Superior temporal gyrus (tissue), 1 donor: ENCODE measurements around the gene KCTD15.
"Not testable (repeated sequence)": the region's sequence is repeated elsewhere in the genome, so short reads cannot be mapped to it uniquely, and the experiment has no call there.

Source experiments
- DNase-seq: peaks from one replicate; pipeline ENCODE4 v3.0.0-alpha.2; 2016; ENCODE audit errors: extremely low spot score

KCTD15 gene

DNA sequence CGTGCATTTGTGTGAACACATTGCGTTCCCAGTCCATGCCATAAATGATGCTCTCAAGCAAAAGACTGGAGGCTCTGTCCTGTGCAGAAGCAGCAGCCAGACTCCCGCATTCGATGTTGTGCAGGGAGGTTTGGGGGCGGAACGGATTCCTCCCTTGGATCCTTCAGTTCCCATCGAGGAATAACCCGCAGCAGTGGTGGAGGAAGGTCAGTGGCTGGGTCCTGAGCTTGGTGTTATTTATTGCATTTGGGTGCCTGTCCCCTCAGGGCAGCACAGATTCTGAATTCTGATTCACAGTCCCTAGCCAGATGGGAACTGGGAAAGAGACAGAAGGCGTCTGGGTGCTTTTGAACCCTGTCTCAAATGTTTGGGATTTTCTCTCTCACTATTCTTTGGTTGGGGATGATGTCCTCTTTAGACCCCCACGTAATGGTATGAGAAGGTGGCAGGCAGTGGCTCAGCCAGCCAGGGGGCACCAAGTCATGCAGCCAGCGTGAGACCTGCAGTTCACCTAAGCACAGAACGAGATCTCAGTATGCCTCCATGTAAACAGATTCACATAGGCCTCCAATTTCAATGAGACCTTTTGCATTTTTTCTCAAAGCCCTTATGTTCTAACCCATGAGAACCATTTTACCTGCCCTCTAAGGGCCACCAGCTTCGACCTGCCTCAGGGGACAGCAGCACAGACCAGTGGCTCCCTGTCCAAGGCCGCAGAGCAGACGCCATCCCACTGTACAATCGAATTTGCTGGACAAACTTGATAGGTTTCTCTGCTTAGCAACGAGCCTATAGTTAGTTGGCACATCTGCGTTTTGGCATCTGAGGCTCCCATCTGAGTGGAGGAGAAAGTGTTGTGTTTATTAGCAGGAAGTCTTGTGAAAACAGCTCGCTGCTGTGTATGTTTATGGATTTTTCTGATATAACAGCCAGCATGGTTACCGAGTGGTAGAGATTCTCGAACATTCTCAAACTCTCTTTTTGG lies 17.8 kb downstream of the KCTD15 start:
- DNase-seq: no peak

DNA sequence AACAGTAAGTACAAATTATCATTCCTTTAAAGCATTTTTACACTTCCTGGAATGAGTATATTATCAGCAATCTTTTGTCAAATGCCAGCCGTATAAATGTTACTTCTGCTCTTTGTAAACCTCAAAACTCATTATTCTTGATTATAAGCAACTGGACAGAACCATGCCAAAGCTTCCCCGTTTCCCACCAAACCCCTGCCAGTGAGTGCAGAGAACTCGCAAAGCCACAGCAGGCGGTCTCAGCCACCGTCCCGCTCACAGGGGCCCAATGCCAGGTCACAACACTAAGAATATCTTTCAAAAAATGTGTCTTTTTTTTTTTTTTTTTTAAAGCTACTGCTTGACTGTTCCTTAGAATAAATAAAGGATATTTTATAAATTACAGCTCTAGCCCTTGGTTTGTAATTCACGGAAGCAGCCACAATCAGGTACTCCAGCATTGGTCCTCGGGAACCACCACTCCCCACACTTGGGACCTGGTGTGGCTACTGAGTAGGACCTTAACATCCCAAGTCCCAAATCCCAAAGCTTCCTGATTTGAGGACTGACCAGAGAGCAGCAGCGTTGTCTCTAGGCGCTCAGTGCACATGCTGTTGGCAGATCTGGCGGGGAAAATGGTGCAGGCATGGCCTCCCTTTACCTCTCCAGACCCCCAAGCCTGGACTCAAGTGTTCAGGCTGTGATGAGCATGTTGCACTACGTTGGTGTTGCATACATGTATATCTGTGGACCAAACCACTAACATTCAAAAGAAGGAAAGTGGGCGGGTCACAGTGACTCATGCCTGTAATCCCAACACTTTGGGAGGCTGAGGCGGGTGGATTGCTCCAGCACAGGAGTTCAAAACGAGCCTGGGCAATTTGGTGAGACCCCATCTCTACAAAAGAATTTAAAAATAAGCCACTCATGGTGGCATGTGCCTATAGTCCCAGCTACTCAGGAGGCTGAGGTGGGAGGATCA lies 19.0 kb downstream of the KCTD15 start:
- no peak for DNase-seq

DNA sequence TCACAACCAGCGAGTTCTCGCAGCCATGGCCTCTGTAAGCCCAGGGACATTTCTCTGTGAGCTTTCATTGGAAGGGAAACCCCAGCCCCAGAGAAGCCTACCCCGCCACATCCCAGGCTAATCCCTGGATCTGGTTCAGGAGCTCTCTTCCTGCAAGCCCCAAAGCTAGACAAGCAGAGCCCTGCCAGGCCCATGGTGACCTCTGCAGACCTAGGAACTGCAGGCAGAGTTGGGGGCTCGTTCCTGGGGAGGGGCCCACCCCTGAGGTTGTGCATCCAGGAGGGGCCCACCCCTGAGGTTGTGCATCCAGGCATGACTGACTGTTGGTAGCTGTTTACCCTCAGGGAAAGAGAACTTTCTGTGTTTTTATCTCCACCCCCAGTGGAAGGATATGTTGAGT lies 21.7 kb downstream of the KCTD15 start:
- DNase-seq: no peak

DNA sequence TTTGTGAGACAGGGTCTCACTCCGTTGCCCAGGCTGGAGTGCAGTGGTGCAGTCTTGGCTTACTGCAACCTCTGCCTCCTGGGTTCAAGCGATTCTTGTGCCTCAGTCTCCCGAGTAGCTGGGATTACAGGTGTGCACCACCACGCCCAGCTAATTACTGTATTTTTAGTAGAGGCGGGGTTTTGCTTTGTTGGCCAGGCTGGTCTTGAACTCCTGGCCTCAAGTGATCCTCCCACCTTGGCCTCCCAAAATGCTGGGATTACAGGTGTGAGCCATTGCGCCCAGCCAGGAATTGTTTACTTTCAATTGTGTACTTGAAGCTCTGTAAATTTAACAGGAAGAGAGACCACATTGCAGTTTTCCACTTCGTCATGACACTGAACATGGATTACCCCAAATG lies 22.4 kb downstream of the KCTD15 start:
- DNase-seq: not testable (repeated sequence)

DNA sequence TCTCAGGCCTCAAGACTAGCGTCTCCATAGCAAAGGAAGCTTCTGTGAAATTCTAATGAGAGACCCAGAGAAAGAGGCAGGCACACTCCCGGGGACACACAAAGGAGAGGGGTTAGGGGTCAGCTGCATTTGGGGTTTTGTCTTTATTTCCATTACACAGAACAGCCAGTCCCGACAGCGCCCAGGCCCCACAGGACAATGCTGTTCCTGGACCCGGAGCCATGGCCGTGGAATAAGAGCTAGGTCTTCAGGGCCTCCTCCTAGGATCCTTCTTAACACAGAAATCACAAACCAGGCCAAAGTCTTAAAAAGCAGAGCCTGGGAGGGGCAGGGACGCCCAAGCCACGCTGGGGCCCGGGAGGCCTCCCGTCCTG lies 22.8 kb downstream of the KCTD15 start:
- DNase-seq: no peak

DNA sequence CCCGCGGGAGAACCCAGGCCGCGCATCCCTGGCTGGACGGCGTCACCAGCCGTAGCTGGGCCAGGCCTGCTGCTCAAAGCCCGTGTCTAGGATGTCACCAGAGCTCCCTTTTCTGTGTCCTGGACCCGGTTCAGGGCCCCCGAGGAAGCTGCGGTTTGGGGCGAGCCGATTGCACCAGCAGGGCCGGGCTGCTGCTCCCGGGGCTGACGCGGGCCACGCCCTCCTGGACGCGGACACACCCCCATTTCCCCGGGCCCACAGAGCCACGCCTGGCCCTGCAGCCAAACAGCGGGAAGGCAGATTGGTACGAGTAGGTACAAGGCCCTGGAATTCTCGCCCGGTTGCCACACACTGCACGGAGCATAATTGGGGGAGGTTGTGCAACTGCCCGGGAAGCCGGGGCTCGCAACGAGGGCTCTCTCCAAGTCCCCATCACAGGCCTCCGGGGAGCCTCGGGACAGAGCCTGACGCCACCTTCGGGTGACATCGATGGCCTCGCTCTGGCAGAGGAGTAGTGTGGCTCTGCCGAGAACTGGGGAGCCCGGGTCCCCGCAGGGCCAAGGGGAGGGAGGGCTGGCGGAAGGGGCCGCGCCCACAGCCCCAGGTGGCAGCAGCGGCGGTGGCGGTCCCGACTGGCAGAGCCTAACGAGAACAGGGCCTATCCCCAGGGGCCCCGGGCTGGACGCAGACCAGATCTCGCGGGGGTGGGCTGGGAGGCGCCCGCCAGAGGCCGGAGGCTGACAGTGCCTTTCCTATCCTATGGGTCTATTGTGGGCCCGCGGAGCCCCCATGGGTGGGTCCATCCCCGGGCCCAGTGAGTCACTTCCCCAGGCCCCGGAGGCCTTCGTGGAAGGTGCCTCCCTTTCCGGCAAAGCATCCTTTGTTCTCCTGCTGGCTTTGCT lies 23.5 kb downstream of the KCTD15 start:
- no peak for DNase-seq

DNA sequence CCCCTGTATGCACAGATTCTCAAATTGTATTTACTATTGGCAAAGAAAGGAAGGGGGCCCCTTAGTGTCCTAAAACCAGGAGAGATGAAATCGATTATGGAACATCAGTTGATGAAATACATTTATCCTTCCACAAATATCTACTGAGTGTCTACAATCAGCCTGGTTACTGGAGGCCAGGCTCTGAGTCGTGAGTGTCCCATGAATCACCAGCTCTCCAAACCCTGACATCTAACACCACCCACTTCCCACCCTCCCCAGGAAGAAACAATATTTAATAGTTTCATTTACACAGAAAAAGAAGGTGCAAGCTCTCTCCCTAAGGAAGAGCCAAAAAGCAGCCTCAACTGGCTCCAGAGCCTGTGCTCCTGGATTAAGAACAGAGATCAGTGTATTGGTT lies 25.2 kb downstream of the KCTD15 start:
- DNase-seq: no peak

DNA sequence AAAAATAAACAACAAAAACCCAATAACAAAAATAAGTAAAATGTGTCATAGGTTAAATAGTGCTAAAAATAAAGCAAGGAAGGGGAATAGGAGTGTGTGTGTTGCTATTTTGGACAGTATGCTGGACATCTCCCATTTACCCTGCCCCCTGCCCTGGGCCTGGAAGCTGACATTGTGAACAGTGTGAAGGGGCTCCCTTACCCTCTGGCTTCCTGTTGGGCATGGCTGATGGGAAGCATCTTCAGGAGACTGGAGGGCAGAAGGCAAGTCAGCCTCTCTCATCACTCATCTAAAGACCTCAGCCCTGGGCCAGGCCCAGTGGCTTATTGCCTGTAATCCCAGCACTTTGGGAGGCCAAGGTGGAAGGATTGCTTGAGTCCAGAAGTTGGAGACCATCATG lies 26.7 kb downstream of the KCTD15 start:
- no peak for DNase-seq

DNA sequence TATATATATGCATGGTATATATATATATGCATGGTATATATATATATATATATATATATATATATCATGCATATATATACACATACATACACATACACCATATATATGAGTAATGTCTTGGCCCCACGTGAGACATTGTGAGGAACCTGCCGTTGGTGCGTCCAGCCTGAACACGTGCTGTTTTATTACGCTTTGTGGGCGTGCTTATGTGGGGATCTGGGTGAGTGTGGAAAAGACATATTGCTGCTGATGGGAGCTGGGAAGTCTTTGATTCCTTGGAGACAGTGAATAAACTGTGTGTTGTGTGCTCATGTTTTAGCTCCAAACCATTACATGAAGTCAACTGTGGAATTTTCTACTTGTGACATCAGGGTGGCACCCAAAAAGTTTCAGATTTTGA lies 28.9 kb downstream of the KCTD15 start:
- DNase-seq: no peak

DNA sequence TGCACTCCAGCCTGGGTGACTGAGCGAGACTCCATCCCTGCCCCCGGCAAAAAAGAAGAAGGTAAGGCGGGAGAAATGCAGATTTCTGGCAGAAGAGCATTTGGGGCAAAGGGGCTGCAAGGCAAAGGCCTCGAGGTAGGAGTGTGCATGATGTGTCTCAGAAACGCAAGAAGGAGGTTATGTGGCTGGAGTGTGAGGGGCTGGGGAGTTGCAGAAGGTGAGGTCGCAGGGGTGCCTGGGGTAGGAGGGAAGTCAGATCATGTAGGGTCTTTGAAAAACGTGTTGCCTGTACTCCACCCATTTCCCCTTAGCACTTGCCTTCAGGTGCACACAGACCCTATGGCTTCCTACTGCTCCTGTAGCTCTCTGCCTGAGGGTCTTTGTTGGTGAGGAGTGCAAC lies 29.9 kb downstream of the KCTD15 start:
- no peak for DNase-seq

DNA sequence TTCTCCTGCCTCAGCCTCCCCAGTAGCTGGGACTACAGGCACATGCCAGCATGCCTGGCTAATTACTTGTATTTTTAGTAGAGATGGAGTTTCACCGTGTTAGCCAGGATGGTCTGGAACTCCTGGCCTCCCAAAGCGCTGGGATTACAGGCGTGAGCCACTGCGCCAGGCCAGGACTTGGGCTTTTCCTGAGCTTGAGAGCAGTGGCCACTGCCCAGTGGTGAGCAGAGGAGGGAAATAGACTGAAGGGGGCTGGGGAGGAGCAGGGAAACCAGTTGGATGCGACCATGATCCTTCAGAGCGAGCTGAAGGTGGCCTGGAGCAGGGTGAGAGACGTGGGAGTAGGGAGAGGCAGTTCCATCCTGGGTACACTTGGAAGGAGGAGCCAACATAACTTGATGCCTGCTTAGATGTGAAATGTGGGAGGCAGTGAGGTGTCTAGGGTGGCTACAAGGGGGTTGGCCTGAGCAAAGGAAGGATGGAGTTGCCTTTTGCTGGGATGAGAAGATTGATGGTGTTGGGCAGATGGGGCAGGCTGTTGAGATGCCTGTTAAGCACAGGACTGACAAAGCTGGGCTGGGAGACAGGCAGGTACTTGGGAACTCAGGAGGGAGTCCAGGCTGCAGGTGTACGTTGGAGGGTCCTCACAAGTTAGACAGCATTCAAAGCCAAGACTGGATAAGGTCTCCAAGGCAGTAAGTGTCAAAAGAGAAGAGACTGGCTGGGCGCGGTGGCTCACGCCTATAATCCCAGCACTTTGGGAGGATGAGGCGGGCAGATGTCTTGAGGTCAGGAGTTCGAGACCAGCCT lies 31.8 kb downstream of the KCTD15 start:
- no peak for DNase-seq

DNA sequence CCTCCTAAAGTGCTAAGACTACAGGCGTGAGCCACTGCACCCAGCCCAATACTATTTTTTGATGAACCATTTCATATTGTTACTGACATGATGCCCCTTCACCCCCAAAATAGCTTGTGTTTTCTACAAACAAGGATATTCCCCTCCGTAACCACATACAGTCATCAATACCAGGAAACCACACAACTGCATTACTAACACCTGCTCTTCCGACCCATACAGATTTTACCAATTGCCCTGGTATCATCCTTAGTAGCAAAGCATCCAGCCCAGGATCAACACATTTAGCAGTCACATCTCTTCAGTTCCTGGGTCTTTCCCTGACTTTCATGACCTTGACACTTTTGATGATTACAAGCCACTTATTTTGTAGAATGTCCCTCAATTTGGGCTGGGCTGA lies 33.6 kb downstream of the KCTD15 start:
- no peak for DNase-seq

DNA sequence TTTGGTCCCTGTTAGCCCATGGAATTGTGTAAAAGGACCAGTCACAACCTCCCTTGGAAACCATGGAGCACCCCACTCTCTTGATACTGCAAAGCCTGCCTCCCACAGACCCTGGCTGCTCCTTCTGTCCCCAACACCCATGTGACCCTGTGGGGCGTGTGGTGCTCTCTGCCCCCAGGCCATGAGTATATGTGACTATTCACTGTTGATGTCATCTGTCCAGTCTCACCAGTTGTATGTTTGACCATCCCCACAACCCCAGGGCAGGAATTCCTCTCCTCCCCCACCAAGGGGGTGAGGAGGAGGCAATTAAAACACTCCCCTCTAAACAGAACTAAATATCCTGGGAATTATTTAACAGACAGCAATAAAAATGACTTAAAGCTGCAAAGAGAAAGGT lies 35.2 kb downstream of the KCTD15 start:
- DNase-seq: no peak

DNA sequence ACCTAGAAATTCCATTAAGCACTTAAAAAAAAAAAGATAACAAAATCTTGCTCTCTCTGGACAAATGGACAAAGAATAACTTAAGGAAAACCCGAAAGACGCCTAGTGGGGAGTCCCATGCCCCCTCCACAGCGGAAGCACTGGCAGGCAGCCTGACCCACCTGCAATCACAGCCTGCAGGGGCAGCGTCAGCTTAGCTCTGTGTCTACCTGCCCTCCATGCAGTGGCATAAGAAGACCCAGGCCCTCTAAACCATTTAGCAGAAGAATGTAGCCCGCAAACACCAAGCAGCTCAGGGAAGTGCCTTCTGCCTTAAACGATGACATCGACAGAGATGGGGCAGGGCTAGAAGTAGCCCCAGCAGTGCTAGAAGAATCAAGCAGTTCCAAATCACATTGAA lies 36.0 kb downstream of the KCTD15 start:
- DNase-seq: no peak

DNA sequence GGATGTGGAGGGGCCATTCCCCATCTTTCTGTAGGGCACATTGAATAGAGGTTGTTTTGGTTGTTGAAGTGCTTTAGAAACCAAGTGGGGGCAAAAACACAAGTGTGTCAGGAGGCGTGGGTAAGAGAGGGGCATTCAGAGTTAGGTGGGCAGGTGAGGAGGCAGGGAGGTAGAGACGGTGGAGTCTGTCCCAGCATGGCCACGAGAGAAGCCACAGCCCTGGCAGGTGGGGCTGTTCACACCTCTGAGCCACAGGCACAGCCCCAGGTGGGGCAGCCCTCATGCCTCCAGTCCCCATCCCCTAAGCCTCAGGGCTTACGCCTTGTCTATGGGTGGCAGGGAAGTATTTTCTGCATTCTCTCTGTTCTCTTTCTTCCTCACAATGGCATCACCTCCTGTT lies 43.7 kb downstream of the KCTD15 start:
- DNase-seq: no peak

DNA sequence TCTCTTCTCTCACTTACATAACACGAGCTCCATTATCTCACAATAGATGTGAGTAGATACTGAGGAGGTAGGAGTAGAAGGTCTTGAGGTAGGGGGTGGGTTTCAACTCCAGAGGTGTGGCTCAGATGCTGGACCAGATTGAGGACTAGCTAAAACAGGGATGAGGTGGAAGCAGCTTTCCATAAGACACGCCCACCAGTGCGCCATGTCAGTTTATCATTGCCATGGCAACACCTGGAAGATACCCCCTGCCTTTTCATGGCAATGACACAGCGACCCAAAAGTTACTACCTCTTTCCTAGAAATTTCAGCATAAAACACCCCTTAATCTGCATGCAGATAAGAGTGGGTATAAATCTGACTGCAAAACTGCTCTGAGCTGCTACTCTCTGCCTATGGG lies 44.1 kb downstream of the KCTD15 start:
- DNase-seq: no peak

DNA sequence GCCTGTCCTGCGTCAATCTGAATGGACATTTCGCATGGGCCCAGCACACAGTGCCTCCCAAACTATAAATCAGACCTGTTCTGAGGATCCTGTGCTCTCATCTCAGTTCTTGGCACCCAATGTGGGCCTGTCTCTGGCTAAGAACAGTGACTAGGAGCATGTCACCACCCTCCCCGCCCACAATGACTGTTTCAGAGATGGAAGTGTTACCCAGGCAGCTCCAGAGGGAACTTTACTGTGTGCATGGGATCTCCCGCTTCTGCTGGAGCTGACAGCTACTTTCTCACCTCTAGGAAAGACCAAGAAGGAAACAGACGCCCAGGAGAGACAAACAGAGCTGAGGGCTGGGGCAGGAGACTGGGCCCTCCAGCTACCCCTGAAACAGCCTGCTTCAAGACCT lies 45.0 kb downstream of the KCTD15 start:
- no peak for DNase-seq

DNA sequence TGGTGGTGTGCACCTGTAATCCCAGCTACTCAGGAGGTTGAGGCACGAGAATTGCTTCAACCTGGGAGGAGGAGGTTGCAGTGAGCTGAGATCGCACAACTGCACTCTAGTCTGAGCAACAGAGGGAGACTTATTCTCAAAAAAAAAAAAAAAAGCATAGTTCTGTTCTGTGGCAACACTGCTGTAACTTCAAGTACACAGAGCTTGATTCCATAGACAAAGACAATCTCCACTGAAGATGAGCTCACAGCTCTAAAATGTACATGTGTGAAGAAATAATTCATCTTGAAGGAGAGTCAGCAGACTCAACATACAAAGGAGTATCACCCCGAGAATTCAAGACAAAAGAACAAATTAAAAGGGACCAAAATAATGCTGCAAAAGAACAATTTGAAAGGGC lies 47.8 kb downstream of the KCTD15 start:
- DNase-seq: no peak

DNA sequence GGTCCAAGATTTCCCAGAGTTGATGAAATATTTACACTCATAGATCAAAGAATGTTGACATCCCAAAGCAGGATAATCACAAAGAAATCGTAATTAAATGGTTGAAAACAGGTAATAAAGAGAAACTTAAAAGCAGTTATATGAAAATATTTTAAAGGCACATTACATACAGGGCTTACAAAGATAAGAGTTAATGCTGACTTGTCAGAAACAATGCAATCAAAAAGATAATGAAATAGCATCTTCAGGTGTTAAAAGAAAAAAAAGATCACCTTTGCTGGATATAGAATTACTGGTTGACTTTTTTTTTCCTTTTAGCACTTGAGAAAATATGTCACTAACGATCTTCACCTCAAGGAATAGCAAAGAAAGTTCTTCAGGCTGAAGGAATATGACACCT lies 48.8 kb downstream of the KCTD15 start:
- no peak for DNase-seq

DNA sequence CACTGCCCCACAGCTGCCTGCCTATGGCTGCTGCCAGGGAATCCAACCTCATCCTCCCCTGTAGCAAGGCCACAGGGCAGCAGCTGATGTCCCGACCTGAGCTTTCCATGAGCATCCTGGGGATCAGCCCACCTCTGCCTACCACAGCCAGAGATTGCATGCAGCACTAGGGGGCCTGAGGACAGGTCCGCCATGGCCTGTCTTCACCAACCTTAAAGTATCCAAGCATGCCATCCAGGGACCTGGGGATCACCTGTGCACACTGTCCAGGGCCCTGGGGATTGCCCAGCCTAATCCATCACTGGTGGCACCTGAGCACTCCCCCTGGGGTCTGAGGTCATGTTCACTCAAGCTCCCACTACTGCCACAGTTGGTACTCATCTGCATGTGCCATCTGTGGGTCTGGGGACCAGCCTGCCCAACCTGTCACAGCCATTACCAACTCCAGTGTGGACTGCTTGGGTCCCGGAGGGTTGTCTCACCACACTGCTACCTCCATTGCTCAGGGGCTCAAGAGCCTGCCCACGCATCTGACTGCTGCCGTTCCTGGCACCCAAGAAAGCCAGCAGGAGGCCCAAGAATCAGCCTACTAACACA lies 53.0 kb downstream of the KCTD15 start:
- no peak for DNase-seq
